ENCODE measurements around the gene WSCD1.

The WSCD1 gene

GRCh38 chr17:6135996-6136395 is 65.8 kb downstream of the WSCD1 start:
- no peaks in the 10 kb centered on the region for H3K79me2 ChIP-seq (ENCODE audit: control insufficient read depth, low read length)
- no peaks in the 10 kb centered on the region for H3F3A ChIP-seq (ENCODE audit: control insufficient read depth, insufficient read depth)
- TF ChIP-seq CTCF (IDR thresholded peaks at IDR 0.05; ENCODE audit: low read depth, low read length, poor library complexity, severe bottlenecking): no peak
- H3K27ac ChIP-seq (ENCODE audit: low read depth, low read length): no peak overlapping the region
- no peaks in the 10 kb centered on the region for H3K9me3 ChIP-seq (ENCODE audit: control insufficient read depth, insufficient read depth, low read length)
- H3K4me2 ChIP-seq (ENCODE audit: low read length): no peak overlapping the region
- no peaks in the 10 kb centered on the region for H3K9me2 ChIP-seq (replicated peaks; ENCODE audit: control insufficient read depth, low read length)
- H3K27me3 ChIP-seq (ENCODE audit: control insufficient read depth, low read length): no peaks in the 10 kb centered on the region
- H3K4me1 ChIP-seq (ENCODE audit: control insufficient read depth, low read length): no peaks in the 10 kb centered on the region
- H3K4me3 ChIP-seq (ENCODE audit: low read length): no peak overlapping the region
- H4K20me1 ChIP-seq (ENCODE audit: control insufficient read depth, insufficient read depth, low read depth, low read length): no peaks in the 10 kb centered on the region
- H3K36me3 ChIP-seq (ENCODE audit: control insufficient read depth, low read length): no peaks in the 10 kb centered on the region

GRCh38 chr17:6137716-6138502 is 67.7 kb downstream of the WSCD1 start:
- H3F3A ChIP-seq (ENCODE audit: control insufficient read depth, insufficient read depth): no peaks in the 10 kb centered on the region
- H3K9me2 ChIP-seq (replicated peaks; ENCODE audit: control insufficient read depth, low read length): no peaks in the 10 kb centered on the region
- no peaks in the 10 kb centered on the region; the same call in 1 of the 2 replicates for H4K20me1 ChIP-seq (ENCODE audit: control insufficient read depth, insufficient read depth, low read depth, low read length)
- no peaks in the 10 kb centered on the region for H3K79me2 ChIP-seq (ENCODE audit: control insufficient read depth, low read length)
- H3K36me3 ChIP-seq (ENCODE audit: control insufficient read depth, low read length): no peaks in the 10 kb centered on the region
- TF ChIP-seq EZH2phosphoT487 (IDR thresholded peaks at IDR 0.05; ENCODE audit: borderline replicate concordance, low read length) (no peak), CTCF (IDR thresholded peaks at IDR 0.05; ENCODE audit: low read depth, low read length, poor library complexity, severe bottlenecking) (no peak)
- no peak overlapping the region for H3K4me3 ChIP-seq (ENCODE audit: low read length)
- H3K9me3 ChIP-seq (ENCODE audit: control insufficient read depth, insufficient read depth, low read length): no peaks in the 10 kb centered on the region
- no peaks in the 10 kb centered on the region for H3K27me3 ChIP-seq (ENCODE audit: control insufficient read depth, low read length)
- no peak overlapping the region for H3K27ac ChIP-seq (ENCODE audit: low read depth, low read length)
- H3K4me2 ChIP-seq (ENCODE audit: low read length): no peak overlapping the region
- H3K4me1 ChIP-seq (ENCODE audit: control insufficient read depth, low read length): no peaks in the 10 kb centered on the region

DNA sequence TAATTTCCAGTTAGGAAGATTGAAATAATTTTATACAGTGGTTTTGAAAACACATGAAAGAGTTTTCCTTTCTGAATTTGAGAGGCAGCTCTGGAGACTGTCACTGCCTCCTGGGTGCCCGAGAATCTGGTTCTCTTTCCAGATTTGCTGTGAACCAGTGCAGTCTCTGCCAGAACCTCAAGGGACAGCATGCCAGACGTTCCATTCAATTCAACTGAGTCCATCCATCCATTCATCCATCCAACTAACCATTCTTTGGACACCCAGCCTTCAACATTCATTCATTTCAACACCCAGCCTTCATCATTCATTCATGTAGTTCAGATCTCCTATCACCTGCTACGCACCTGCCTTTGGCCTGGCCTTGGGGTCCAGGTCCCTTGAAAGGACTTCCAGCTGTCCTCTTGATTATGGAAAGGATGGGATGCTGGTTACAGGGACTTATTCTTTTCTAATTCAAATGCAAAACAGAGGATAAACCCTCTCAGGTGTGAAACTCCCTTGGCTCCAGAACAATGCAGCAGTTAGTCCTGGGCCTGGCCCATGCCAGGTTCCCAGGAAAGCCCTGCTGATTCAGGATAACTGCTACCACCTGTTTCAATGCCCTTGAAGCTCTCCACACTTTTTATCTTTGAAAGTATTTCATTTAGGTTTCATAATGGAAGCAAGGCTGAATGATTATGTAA is 68.7 kb downstream of the WSCD1 start:
- no peak for TF ChIP-seq CTCF (IDR thresholded peaks at IDR 0.05; ENCODE audit: low read depth, low read length, poor library complexity, severe bottlenecking)
- no peak for TF ChIP-seq EZH2phosphoT487 (IDR thresholded peaks at IDR 0.05; ENCODE audit: borderline replicate concordance, low read length)
- Histone ChIP-seq H3K79me2 (ENCODE audit: control insufficient read depth, low read length) (no peaks in the 10 kb centered on the region), H3K4me3 (ENCODE audit: low read length) (no peak overlapping the region), H3F3A (ENCODE audit: control insufficient read depth, insufficient read depth) (no peaks in the 10 kb centered on the region), H4K20me1 (ENCODE audit: control insufficient read depth, insufficient read depth, low read depth, low read length) (no peaks in the 10 kb centered on the region; the same call in 1 of the 2 replicates), H3K9me2 (replicated peaks; ENCODE audit: control insufficient read depth, low read length) (no peaks in the 10 kb centered on the region), H3K27ac (ENCODE audit: low read depth, low read length) (no peak overlapping the region), H3K4me2 (ENCODE audit: low read length) (no peak overlapping the region), H3K36me3 (ENCODE audit: control insufficient read depth, low read length) (no peaks in the 10 kb centered on the region), H3K9me3 (ENCODE audit: control insufficient read depth, insufficient read depth, low read length) (no peaks in the 10 kb centered on the region), H3K4me1 (ENCODE audit: control insufficient read depth, low read length) (no peaks in the 10 kb centered on the region), H3K27me3 (ENCODE audit: control insufficient read depth, low read length) (no peaks in the 10 kb centered on the region)

All from DOHH2 (cell line).